Measurements from ENCODE around the gene CAPG.

The CAPG gene

DNA sequence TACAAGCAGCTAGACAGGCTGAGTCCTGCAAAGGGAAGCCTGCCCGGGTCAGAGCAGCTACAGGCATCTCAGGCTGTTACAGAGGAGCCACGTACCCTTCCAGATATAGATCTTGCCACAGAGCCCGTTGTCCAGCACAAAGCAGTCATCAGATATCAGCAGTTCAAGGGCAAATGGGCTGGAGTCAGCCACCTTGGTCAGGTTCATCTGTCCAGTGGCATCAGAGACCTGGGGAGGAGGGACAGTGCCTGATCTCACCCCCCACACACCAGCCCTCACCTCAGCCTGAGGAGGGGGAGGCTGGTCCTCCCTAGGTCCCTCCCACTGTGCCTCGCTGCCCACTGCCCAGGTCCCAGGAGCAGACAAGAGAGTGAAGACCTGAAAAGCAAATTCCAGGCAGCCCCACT lies 12.2 kb downstream of the CAPG start:
- H3K27ac ChIP-seq (ENCODE audit: low read depth in 2 of 2, low read length in 2 of 2) = no peak overlapping the region
- H3K9ac ChIP-seq (ENCODE audit: low read depth in 1 of 2, low read length in 2 of 2) = no peak overlapping the region
- no peaks in the 10 kb centered on the region for H3K27me3 ChIP-seq (ENCODE audit: control insufficient read depth in 2 of 2, insufficient read depth in 2 of 2, low read length in 2 of 2)
- H3K36me3 ChIP-seq (ENCODE audit: control insufficient read depth in 2 of 2, insufficient read depth in 2 of 2, low read length in 2 of 2) = peaks cover 41 to 44% of the 10 kb centered on the region in 2 donors
- no peak overlapping the region for H3K4me3 ChIP-seq (ENCODE audit: low read length in 2 of 2)
- no peaks in the 10 kb centered on the region for H3K9me3 ChIP-seq (ENCODE audit: control insufficient read depth in 2 of 2, low read length in 2 of 2)
- no peaks in the 10 kb centered on the region for H3K4me1 ChIP-seq (ENCODE audit: control insufficient read depth in 2 of 2, insufficient read depth in 2 of 2, low read length in 2 of 2)

- Histone ChIP-seq H3K27ac (ENCODE audit: low read depth in 2 of 2, low read length in 2 of 2) (no peak overlapping the region), H3K9me3 (ENCODE audit: control insufficient read depth in 2 of 2, low read length in 2 of 2) (no peaks in the 10 kb centered on the region), H3K36me3 (ENCODE audit: control insufficient read depth in 2 of 2, insufficient read depth in 2 of 2, low read length in 2 of 2) (peaks cover 43% of the 10 kb centered on the region in 2 donors), H3K4me3 (ENCODE audit: low read length in 2 of 2) (no peak overlapping the region), H3K9ac (ENCODE audit: low read depth in 1 of 2, low read length in 2 of 2) (no peak overlapping the region), H3K4me1 (ENCODE audit: control insufficient read depth in 2 of 2, insufficient read depth in 2 of 2, low read length in 2 of 2) (peaks cover 4% of the 10 kb centered on the region in 2 donors), H3K27me3 (ENCODE audit: control insufficient read depth in 2 of 2, insufficient read depth in 2 of 2, low read length in 2 of 2) (no peaks in the 10 kb centered on the region)
Observed at GRCh38 chr2:85396531-85397470, 13.4 kb downstream of the CAPG start.

GRCh38 chr2:85395912-85396475 lies 14.2 kb downstream of the CAPG start:
- H3K36me3 ChIP-seq (ENCODE audit: control insufficient read depth in 2 of 2, insufficient read depth in 2 of 2, low read length in 2 of 2) = peaks cover 36 to 38% of the 10 kb centered on the region in 2 donors
- H3K9me3 ChIP-seq (ENCODE audit: control insufficient read depth in 2 of 2, low read length in 2 of 2) = no peaks in the 10 kb centered on the region
- H3K27me3 ChIP-seq (ENCODE audit: control insufficient read depth in 2 of 2, insufficient read depth in 2 of 2, low read length in 2 of 2) = no peaks in the 10 kb centered on the region
- no peak overlapping the region for H3K27ac ChIP-seq (ENCODE audit: low read depth in 2 of 2, low read length in 2 of 2)
- H3K9ac ChIP-seq (ENCODE audit: low read depth in 1 of 2, low read length in 2 of 2) = no peak overlapping the region
- peaks cover 4% of the 10 kb centered on the region in 2 donors for H3K4me1 ChIP-seq (ENCODE audit: control insufficient read depth in 2 of 2, insufficient read depth in 2 of 2, low read length in 2 of 2)
- H3K4me3 ChIP-seq (ENCODE audit: low read length in 2 of 2) = no peak overlapping the region

DNA sequence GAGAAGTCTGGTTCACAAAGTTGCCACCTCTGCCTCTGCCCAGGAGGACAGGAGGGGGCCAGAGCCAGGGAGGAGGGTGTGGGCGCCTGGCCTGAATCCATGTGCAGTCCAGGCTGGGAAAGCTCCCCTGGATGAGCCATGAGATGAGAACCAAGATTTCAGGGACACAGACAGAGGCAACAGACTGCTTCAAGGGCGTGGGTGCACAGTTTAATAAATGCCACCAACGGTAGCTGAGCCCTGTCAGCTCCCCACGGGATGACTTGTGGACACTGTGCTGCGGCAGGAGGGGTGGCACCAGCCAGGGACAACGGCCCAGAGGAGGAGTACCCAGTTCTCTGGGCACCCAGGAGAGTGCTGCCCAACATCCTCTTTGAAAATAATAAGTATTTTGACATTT lies 15.2 kb downstream of the CAPG start:
- Histone ChIP-seq H3K9me3 (ENCODE audit: control insufficient read depth in 2 of 2, low read length in 2 of 2) (no peaks in the 10 kb centered on the region), H3K9ac (ENCODE audit: low read depth in 1 of 2, low read length in 2 of 2) (no peak overlapping the region), H3K36me3 (ENCODE audit: control insufficient read depth in 2 of 2, insufficient read depth in 2 of 2, low read length in 2 of 2) (peaks cover 31 to 32% of the 10 kb centered on the region in 2 donors), H3K27ac (ENCODE audit: low read depth in 2 of 2, low read length in 2 of 2) (no peak overlapping the region), H3K4me3 (ENCODE audit: low read length in 2 of 2) (no peak overlapping the region), H3K4me1 (ENCODE audit: control insufficient read depth in 2 of 2, insufficient read depth in 2 of 2, low read length in 2 of 2) (peaks cover 4% of the 10 kb centered on the region in 2 donors), H3K27me3 (ENCODE audit: control insufficient read depth in 2 of 2, insufficient read depth in 2 of 2, low read length in 2 of 2) (no peaks in the 10 kb centered on the region)

DNA sequence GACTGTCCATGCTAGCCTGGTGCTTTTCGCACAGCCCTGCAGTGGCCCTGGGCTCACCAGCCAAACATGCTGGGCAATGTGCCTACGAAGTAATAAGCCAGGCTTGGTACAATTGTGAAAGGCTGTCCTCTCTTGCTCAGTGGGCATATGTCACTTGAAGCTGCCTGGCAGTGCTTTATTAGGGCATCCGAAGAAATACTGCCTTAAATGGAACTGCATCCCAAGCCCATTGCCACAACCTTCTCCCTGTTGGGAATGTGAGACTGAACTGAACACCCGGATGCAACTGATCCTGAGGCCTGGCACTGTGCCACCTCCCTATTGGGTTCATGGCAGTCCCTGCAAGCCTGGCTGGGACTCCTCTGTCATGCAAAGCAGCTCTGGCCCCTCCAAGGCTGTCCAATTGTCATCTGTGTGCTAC lies 15.9 kb downstream of the CAPG start:
- Histone ChIP-seq H3K27me3 (ENCODE audit: control insufficient read depth in 2 of 2, insufficient read depth in 2 of 2, low read length in 2 of 2) (no peaks in the 10 kb centered on the region), H3K9ac (ENCODE audit: low read depth in 1 of 2, low read length in 2 of 2) (no peak overlapping the region), H3K9me3 (ENCODE audit: control insufficient read depth in 2 of 2, low read length in 2 of 2) (no peaks in the 10 kb centered on the region), H3K36me3 (ENCODE audit: control insufficient read depth in 2 of 2, insufficient read depth in 2 of 2, low read length in 2 of 2) (peaks cover 33 to 34% of the 10 kb centered on the region in 2 donors), H3K27ac (ENCODE audit: low read depth in 2 of 2, low read length in 2 of 2) (no peak overlapping the region), H3K4me3 (ENCODE audit: low read length in 2 of 2) (no peak overlapping the region), H3K4me1 (ENCODE audit: control insufficient read depth in 2 of 2, insufficient read depth in 2 of 2, low read length in 2 of 2) (peaks cover 4% of the 10 kb centered on the region in 2 donors)

DNA sequence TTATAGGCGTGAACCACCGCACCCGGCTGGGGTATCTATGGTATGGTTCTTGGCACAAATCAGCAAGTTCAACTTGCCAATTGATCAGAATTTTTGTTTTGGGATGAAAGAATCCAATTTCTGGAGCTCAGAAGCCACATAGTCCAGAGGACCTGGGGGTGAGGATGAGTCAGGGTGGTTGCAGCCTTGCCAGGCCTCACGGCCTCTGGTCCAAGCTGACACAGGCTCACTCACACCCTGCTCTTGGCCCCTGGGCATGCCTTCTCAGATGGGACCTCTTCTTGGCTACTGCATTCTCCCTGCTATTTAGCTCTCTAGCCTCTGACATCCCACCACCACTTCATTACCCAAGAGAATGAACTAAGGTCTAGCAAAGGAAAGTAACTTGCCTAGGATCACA lies 16.3 kb downstream of the CAPG start:
- Histone ChIP-seq H3K27me3 (ENCODE audit: control insufficient read depth in 2 of 2, insufficient read depth in 2 of 2, low read length in 2 of 2) (no peaks in the 10 kb centered on the region), H3K27ac (ENCODE audit: low read depth in 2 of 2, low read length in 2 of 2) (no peak overlapping the region), H3K9me3 (ENCODE audit: control insufficient read depth in 2 of 2, low read length in 2 of 2) (no peaks in the 10 kb centered on the region), H3K36me3 (ENCODE audit: control insufficient read depth in 2 of 2, insufficient read depth in 2 of 2, low read length in 2 of 2) (peaks cover 29 to 34% of the 10 kb centered on the region in 2 donors), H3K4me3 (ENCODE audit: low read length in 2 of 2) (no peak overlapping the region), H3K4me1 (ENCODE audit: control insufficient read depth in 2 of 2, insufficient read depth in 2 of 2, low read length in 2 of 2) (peaks cover 4% of the 10 kb centered on the region in 2 donors), H3K9ac (ENCODE audit: low read depth in 1 of 2, low read length in 2 of 2) (no peak overlapping the region)

- H3K4me1 ChIP-seq (ENCODE audit: control insufficient read depth in 2 of 2, insufficient read depth in 2 of 2, low read length in 2 of 2) = peaks cover 4% of the 10 kb centered on the region in 2 donors
- H3K36me3 ChIP-seq (ENCODE audit: control insufficient read depth in 2 of 2, insufficient read depth in 2 of 2, low read length in 2 of 2) = peaks cover 34 to 41% of the 10 kb centered on the region in 2 donors
- no peaks in the 10 kb centered on the region for H3K9me3 ChIP-seq (ENCODE audit: control insufficient read depth in 2 of 2, low read length in 2 of 2)
- no peak overlapping the region for H3K27ac ChIP-seq (ENCODE audit: low read depth in 2 of 2, low read length in 2 of 2)
- H3K9ac ChIP-seq (ENCODE audit: low read depth in 1 of 2, low read length in 2 of 2) = no peak overlapping the region
- H3K27me3 ChIP-seq (ENCODE audit: control insufficient read depth in 2 of 2, insufficient read depth in 2 of 2, low read length in 2 of 2) = no peaks in the 10 kb centered on the region
- H3K4me3 ChIP-seq (ENCODE audit: low read length in 2 of 2) = no peak overlapping the region
Observed at GRCh38 chr2:85390941-85391669, 19.1 kb downstream of the CAPG start.

DNA sequence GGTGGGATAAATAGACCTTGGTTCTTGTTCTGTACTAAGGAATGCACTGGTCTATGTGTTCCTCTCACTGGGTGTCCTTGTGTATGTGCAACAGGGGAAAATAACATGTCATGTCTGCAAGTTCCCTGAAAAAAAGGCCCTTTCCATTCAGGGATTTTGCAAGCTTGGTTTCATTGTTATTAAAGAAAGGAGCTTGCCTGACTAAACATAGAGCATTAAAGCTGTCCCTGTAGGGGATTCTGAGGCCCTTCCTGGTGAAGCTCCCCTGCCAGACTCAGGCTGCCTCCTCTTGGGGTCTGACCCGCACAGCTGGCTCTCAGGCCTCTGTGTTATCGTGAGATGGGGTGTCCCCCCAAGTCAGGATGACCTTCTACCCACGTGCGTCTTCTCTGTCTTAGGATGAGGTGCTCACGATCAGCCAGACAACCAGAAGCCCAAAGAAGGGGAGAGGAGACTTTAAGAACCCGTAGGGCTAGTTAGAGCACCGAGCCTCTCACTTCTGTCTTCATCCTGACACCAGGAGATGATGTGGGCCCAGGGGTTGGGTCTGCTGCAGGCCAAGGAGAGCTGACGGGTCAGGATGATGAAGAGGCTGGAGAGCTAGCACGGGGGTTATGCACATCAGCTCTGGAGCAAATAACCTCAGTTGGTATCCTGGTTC lies 21.2 kb downstream of the CAPG start:
- H3K27ac ChIP-seq (ENCODE audit: low read depth in 2 of 2, low read length in 2 of 2) = no peak overlapping the region
- no peaks in the 10 kb centered on the region for H3K9me3 ChIP-seq (ENCODE audit: control insufficient read depth in 2 of 2, low read length in 2 of 2)
- H3K9ac ChIP-seq (ENCODE audit: low read depth in 1 of 2, low read length in 2 of 2) = no peak overlapping the region
- H3K4me3 ChIP-seq (ENCODE audit: low read length in 2 of 2) = no peak overlapping the region
- no peaks in the 10 kb centered on the region for H3K27me3 ChIP-seq (ENCODE audit: control insufficient read depth in 2 of 2, insufficient read depth in 2 of 2, low read length in 2 of 2)
- H3K36me3 ChIP-seq (ENCODE audit: control insufficient read depth in 2 of 2, insufficient read depth in 2 of 2, low read length in 2 of 2) = peaks cover 31 to 33% of the 10 kb centered on the region in 2 donors
- peaks cover 4% of the 10 kb centered on the region in 2 donors for H3K4me1 ChIP-seq (ENCODE audit: control insufficient read depth in 2 of 2, insufficient read depth in 2 of 2, low read length in 2 of 2)

- Histone ChIP-seq H3K4me1 (ENCODE audit: control insufficient read depth in 2 of 2, insufficient read depth in 2 of 2, low read length in 2 of 2) (peaks cover 3 to 4% of the 10 kb centered on the region in 2 donors), H3K9ac (ENCODE audit: low read depth in 1 of 2, low read length in 2 of 2) (no peak overlapping the region), H3K27me3 (ENCODE audit: control insufficient read depth in 2 of 2, insufficient read depth in 2 of 2, low read length in 2 of 2) (no peaks in the 10 kb centered on the region), H3K9me3 (ENCODE audit: control insufficient read depth in 2 of 2, low read length in 2 of 2) (no peaks in the 10 kb centered on the region), H3K4me3 (ENCODE audit: low read length in 2 of 2) (no peak overlapping the region), H3K36me3 (ENCODE audit: control insufficient read depth in 2 of 2, insufficient read depth in 2 of 2, low read length in 2 of 2) (peaks cover 29 to 38% of the 10 kb centered on the region in 2 donors), H3K27ac (ENCODE audit: low read depth in 2 of 2, low read length in 2 of 2) (no peak overlapping the region)
Observed at GRCh38 chr2:85387754-85388153, 22.4 kb downstream of the CAPG start.
